Prostate gland (tissue), 2 donors: Measurements from ENCODE around the gene KCNJ12.
"Not testable (repeated sequence)": the region's sequence is repeated elsewhere in the genome, so short reads cannot be mapped to it uniquely, and the experiment has no call there.

ENCODE experiments used
- CTCF ChIP-seq, 4 experiments: fragments of 200-600 bp in 2 of 4; fragments of 450-650 bp in 2 of 4; sonication (generic) in 2 of 4; IDR thresholded peaks; 1 replicate in 3 of 4; 2 replicates in 1 of 4; pipeline ENCODE4 v1.5.1; 2016 to 2019; ENCODE audit warnings: antibody characterized with exemption in 4 of 4, mild to moderate bottlenecking in 2 of 4, moderate library complexity in 2 of 4
- POLR2A ChIP-seq: fragments of 450-650 bp; IDR thresholded peaks from one replicate; pipeline ENCODE4 v1.6.1; 2016; ENCODE audit warnings: antibody characterized with exemption, mild to moderate bottlenecking
- POLR2AphosphoS5 ChIP-seq: sonication (generic); formaldehyde crosslinking; IDR thresholded peaks from one replicate; pipeline ENCODE4 v1.6.1; 2017; ENCODE audit warnings: antibody characterized with exemption

- TF ChIP-seq CTCF (IDR thresholded peaks at IDR 0.05); POLR2A; POLR2AphosphoS5: not testable (repeated sequence)
Measured at GRCh38 chr17:21337981-21338625, 38.1 kb upstream of the KCNJ12 start.
